MM.1S (cell line): ENCODE data around the gene KIAA1671.

Experiments used
- CTCF ChIP-seq: fragments of 300-600 bp; sonication (generic); IDR thresholded peaks from 2 replicates; pipeline ENCODE4 v1.5.1; 2016; ENCODE audit warnings: antibody characterized with exemption, low read length, mixed read lengths
- EZH2 ChIP-seq: fragments of 300-600 bp; sonication (generic); optimal IDR thresholded peaks from 2 replicates; pipeline ENCODE3; 2017; ENCODE audit warnings: low read depth, mild to moderate bottlenecking, antibody characterized with exemption, low read length, mixed read lengths
- EZH2phosphoT487 ChIP-seq: fragments of 300-600 bp; sonication (generic); IDR thresholded peaks from 2 replicates; pipeline ENCODE4 v1.6.1; 2018; ENCODE audit warnings: antibody characterized with exemption, low read length

- TF ChIP-seq CTCF = no peak
- no peak for TF ChIP-seq EZH2phosphoT487
- TF ChIP-seq EZH2 = no peak
Measured at GRCh38 chr22:25167834-25168601, 215.5 kb downstream of the KIAA1671 start.
